DMS53 treated with DMSO at 0.1 percent for 48 hours (cell line): Measurements from ENCODE around the gene TMEM158.

Source experiments
- DNase-seq: peaks from one replicate; lab custom pipeline; 2025; ENCODE audit not compliant: unreplicated experiment; lab: John Stamatoyannopoulos, UW

Gene TMEM158

DNA sequence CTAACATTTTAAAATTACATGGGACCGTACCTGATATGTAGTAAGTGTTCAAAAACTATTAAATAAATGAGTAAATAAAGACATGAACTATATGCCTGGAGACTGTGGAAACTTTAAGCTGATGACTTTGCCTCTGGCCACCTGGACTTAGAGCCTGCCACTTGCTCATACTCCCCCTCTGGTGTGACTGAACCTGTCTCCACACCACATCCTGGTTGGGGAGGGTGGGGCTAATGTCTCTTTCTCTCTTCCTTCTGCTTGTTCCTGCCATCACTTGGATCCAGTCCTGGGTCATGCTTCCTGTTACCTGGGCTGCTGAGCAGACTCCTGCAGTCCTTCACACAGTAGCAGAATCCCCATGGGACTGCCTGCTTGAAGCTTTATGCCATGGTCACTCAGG is 8.2 kb upstream of the TMEM158 start:
- no peak for DNase-seq

DNA sequence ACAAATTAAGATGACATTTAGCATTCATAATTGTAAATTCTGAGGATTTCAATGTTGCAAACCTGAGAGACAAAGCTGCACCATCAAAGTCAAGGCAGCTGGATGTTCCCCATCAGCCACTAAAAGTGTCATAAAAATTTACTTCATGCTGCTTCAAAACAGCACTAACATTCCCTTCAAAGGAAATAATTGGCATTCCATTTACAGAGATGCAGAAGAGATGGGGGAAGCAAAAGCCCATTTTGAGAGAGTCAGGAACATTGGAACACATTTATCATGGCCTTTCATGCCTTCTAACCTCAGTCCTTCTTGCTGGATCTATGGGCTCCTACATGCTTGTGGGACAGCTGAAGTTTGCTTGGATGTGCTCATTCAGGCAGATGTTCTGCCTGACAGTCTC is 6.4 kb upstream of the TMEM158 start:
- DNase-seq, result no peak

GRCh38 chr3:45227946-45228345 is 1.9 kb upstream of the TMEM158 start:
- DNase-seq, result no peak

DNA sequence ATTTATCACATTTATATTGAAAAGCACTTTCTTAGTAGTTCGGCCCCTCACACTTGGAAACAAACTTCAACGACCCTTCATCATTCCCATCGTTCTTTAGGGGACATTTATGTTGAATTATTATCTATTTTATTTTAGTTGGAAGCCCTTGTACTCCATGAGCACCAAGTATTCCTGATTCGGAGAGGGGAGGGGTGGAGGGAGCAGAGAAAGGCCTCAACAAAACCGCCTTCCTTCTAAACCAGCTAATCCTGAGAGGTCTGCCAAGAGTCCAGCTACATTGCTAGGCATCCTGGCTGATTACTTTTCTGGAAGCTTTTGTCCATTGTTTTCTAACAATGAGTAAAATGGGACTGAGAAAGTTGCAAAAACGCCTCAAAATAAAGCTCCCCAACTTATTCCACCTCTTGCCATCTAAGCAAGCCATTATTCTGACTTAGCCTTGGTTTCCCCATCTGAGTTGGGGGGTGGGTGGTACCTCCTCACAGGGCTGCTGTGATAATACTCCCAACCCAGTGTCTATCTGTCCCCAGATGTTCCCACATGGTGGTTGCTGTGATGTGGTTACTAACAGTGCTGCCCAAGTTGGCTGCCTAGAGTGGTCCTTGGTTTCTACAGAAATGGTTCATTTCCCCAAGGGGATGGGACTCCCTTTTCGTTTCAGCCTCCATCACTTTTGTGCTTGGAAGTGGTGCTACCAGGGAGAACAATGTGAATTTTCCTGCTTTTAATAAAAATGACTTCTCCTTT is 1.2 kb upstream of the TMEM158 start:
- DNase-seq, result no peak

DNA sequence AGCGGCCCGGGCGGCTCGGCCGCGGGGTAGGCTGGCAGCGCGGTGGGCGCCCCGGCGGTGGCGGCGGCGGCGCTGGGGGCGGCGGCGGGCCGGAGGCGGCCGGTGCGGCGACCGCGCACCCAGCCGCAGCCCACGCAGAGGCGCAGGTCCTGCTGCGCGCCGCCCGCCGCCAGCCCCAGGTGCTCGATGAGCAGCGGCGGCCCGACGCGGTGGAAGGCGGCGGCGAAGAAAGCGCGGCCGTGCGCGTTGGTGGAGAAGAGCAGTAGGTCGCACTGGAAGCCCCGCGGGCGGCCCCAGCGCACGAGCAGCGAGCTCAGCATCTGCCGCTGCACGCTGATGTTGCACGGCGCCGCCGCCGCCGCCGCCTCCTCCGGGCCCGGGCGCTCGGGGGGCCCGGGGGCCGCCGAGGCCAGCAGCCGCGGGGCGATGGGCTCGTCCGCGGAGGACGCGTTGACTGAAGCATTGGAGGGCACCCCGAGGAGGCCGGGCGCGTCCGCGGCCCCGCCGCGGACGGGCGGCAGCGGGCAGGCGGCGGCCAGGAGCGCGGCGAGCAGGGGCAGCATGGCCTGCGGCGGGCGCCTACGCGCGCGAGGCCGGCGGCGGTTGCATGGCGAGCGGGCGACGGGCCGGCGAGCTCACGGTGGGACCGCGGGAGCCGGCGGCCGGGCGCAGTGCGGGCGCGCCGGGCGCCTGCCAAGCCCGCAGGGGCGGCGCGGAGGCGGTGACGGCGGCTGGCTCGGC is 452 bp downstream of the TMEM158 start:
- no peak for DNase-seq

DNA sequence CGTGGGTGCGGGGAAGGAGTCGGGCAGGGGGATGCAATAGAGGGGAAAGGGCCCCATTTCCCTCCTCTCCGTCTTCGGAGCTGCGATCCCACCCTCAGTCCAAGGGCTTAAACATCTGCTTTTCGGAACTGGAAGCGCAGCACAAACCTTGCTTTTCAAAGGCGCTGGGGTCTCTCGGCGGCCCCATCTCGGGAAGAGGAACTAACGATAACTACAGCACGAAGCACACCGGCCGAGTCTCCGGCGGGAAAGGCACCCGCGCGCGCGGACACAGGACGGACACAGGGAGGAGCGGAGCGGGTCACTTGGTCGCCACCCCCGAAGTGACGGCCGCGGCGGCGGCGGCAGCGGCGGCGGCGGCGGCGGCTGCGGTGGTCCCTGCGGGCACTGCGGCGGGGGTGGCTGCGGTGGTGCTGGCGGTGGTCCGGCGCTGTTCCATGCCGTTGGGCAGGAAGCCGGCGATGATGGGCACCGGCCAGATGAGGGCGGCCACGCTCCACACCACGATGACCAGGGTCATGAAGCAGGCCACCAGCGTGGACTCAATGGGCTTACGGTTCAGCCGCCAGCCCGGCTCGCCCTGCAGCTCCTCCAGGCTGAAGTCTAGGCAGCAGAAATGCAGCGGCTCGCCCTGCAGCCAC is 1.1 kb downstream of the TMEM158 start:
- DNase-seq, result peak; percentile 2

GRCh38 chr3:45223889-45224727 is 2.0 kb downstream of the TMEM158 start:
- no peak for DNase-seq

- DNase-seq, result no peak
These were observed 6.4 kb downstream of the TMEM158 start for GRCh38 chr3:45219694-45220093.

DNA sequence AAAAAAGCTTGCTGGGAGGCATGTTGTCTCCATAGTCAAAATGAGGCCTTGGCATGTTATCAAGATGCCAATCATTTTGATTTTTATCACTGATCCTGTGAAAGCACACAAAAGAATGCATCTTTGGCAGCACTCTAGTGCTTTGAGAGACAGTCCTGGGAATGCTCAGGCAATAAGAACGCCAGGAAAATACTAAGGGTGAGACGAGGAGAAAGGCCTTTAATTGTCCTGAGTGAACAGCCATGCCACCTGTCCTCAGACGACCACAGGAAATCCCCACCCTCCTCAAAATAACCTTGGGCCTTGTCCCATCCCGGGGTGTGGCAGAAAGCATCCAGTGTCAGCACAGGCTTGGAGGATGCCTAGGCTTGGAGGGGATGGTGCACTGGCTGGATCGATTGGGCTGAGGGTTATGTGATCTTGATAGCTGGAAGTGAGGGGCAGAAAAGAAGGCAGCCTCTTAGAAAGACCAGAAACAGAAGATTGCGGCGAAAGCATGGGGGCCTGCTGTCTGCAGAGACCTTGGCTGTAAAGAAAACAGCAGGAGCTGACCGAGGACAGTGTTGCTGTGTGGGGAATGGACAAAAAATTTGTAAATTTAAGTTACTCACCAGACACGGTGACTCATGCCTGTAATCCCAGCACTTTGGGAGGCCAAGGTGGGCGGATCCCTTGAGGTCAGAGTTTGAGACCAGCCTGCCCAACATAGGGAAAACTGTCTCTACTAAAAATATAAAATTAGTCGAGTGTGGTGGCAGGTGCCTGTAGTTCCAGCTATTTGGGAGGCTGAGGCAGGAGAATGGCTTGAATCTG is 7.3 kb downstream of the TMEM158 start:
- no peak for DNase-seq

DNA sequence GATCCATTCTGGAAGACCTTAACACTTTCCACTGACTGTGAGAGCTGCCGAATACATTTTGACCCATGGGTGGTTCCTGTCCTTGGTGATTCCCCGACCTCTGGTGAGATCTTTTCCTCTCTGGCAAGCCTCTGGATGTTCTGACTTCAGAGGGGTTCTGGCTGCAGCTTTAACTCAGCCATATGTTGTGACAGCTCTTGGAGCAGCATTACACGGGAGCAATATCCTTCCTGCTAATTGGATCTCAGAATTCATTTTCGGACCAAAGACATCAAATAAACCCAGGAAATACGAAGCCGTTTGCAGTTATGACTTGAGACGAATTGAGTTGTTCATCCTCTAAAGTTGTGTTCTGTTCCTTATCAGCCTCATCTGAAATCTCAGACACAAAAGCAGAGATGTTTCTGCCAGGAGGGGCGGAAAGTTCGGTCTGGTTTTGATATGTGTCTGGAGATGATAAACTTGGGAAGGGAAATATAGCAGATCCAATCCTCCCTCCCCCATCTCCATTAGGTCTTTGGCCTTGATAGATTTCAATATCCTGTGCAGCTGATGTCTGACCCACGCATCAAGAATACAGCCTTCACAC is 10.0 kb downstream of the TMEM158 start:
- no peak for DNase-seq

DNA sequence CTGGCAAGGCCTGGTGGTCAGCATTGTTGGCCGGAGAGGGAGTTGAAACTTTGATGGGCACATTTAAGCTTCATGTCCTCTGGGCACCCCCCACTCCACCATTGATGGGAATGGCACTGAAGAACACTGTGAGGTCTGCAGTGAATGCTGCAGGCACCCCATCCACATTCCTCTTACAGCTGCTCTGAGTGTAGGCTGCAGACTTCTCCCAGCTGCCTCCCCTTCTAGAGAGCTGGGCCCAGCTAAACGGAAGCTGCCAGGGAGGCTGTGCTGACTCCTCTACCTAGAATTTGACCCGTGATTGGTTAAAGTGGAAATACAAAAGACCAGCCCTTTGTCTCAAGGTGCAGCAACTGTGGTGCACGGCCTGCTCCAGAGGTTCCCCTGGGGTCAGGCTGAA is 10.6 kb downstream of the TMEM158 start:
- no peak for DNase-seq

DNA sequence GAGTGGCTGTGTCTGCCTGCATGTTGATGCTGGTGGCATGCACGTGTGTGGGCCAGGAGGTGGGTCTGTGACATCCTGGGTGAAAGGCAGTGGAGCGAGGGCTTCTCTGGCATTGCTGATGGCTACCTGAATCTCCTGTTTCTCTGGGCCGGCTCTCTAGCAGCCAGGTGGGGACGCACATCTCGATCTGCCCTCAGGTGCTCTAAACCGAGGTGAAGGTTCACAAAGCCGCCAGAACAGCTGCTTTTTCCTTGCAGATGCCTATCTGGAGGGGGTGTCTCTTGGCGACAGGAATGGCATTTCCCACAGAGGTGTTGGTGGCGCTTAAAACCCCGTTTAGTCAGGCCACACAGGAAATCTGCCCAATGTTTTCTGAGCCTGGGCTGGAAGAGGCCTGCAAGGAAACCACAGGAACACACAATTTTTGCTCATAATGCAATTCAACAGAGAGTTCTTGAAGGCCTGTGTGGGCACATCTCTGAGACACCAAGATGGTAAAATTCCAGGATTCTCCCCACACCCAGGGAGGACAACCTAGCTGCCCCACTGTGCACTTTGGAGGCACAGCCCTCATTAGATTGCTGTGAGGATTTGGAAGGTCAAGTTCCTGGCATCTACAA is 11.9 kb downstream of the TMEM158 start:
- no peak for DNase-seq

GRCh38 chr3:45212095-45212468 is 14.0 kb downstream of the TMEM158 start:
- no peak for DNase-seq

GRCh38 chr3:45211466-45212094 is 14.5 kb downstream of the TMEM158 start:
- no peak for DNase-seq

DNA sequence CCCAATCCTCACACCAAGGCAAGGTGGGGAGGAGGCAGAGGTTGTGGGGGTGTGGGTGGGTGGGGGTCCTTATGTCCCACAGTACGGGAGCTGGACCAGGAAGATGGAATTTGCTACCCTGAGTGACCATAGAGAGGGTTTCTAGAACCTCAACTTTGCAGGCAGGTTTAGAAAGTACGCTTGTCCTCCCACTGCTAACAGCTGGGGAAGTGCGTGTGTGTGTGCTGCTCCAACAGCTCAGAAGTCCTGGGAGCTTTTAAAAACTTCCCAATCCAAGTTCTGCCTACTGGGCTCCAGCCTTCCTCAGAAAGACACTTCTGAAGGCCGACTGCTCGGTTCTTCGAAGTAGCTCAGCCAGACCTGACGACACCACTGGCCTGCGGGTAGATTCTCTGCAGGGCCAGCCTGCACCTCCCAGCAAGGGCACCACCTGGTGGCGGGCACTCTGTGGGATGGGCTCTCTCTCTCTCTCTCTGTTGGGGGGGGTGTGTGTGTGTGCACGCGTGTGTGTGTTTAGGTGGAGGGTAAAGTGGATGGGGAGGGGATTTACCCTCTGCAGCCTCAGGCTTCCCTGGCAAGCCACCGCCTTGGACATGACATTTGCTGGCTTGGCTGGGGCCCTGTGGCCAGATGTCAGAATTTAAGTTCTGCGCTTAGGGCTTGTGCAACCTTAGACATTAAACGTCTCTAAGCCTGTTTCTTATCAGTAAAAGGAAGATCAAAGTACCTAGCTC is 15.6 kb downstream of the TMEM158 start:
- peak; percentile 2 for DNase-seq

DNA sequence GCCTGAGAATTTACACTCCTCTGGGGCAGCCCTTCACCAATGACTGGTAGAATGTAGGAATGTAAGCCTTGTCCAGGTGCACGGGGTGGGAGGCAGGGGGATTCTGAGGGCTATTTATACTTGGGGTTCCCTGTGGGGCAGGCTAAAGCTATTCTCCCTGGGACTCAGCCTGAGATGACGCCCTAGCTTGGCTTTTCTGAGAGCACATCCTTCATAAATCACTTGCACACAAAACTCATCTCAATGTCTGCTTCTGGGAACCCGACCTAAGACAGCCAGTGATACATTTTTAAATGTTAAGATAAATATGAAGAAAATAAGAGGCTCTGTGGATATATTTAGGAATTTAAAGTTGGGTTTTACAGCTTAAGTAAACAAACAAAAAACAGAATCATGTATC is 16.6 kb downstream of the TMEM158 start:
- DNase-seq, result no peak

DNA sequence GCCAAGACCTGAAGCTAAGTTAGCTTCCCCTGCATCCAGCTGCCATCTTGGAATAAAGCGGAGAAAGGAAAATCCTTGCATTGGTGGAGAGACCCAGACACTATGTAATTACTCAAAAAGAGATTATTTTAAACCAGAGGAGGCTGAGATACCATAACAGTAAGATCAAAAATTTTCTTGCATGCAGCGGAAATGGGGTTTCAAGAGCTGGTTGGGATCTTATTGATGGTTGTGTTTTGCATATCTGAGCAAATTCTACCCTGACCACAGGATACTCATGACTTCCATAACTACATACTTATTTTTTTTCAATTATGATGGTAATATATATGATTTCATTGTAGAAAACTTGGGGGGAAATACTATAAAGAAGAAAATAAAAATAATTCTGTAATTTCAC is 17.5 kb downstream of the TMEM158 start:
- no peak for DNase-seq

- DNase-seq, result no peak
These were observed 18.6 kb downstream of the TMEM158 start for GRCh38 chr3:45207446-45207845.

DNA sequence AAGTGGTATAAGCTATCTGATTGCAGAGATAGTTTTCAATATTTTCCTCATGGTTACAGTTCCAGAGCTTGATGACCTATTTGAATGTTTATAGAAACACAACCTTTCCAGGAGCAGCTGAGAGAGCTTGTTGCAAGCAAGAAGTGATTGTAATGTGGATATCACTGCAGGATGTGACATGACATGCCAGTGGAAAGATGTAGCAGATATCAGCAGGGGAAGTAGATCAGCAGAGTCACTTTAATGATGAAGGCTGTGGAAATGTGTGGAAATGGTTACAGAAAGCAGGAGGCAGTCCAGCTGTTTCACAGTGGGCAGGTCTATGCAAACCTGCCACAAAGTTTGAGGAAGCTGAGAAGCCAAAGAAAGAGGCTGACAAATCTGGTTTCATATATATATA is 21.0 kb downstream of the TMEM158 start:
- no peak for DNase-seq
